ENCODE results near the gene ZFYVE26. TPM values are rescaled to one million over a fixed set of nuclear protein-coding genes. Genes with fewer than 3 reads are reported as not detected.

ZFYVE26 gene
- total RNA-seq, 2 donors from 2014 or later = 12.2 to 33.7 TPM

Small RNA genes within 50 kb of the gene (small RNA-seq; reads per million reads assigned to genes)
- gene AL049779.3 (0 reads per million in 2 donors), gene RN7SL369P (0 reads per million in 2 donors)

Other genes with a start within 250 kb of the ZFYVE26 start
- 100 to 1,000 TPM in 1 of 2 donors, 10 to 100 TPM in 1; 41.5 to 128 TPM for gene PIGH, start 216.3 kb downstream of the ZFYVE26 start, total RNA-seq
- gene ARG2, start 196.7 kb downstream of the ZFYVE26 start, total RNA-seq = 100 to 1,000 TPM in 1 of 2 donors, 10 to 100 TPM in 1; 31.9 to 565 TPM
- 10 to 100 TPM; 52.0 to 52.6 TPM for gene VTI1B, start 142.0 kb downstream of the ZFYVE26 start, total RNA-seq
- 1,000 to 10,000 TPM in 1 of 2 donors, 100 to 1,000 TPM in 1; 134 to 2,107 TPM for gene RDH11, start 120.8 kb downstream of the ZFYVE26 start, total RNA-seq
- gene RDH12, start 114.7 kb downstream of the ZFYVE26 start, total RNA-seq = 1 to 10 TPM in 1 of 2 donors, under 1 TPM in 1; 0.28 to 1.0 TPM
- gene RAD51B, start 3.2 kb upstream of the ZFYVE26 start, total RNA-seq = 10 to 100 TPM; 14.9 to 35.8 TPM